Neural cell (in vitro differentiated cells): ENCODE data around the gene WWC2. TPM values are rescaled to one million over a fixed set of nuclear protein-coding genes. Genes with fewer than 3 reads are reported as not detected.

Experiments
- H2AFZ ChIP-seq: fragments of 200-600, 300-800 bp; sonication (generic), shearing (Covaris generic); 2 replicates; pipeline ENCODE4 v1.6.0; 2014; ENCODE audit warnings: low read depth, mild to moderate bottlenecking, antibody characterized with exemption, low read length, moderate library complexity
- H3F3A ChIP-seq: fragments of 200-600 bp; shearing (Covaris generic); 2 replicates; pipeline ENCODE4 v1.6.1; 2016; ENCODE audit warnings: mild to moderate bottlenecking, moderate library complexity, mixed read lengths, antibody characterized with exemption, low read length; ENCODE audit not compliant: insufficient read depth, poor library complexity, severe bottlenecking
- H3K27ac ChIP-seq: fragments of 200-600, 300-800 bp; sonication (generic), shearing (Covaris generic); 2 replicates; pipeline ENCODE4 v1.5.1; 2014; ENCODE audit warnings: mild to moderate bottlenecking, low read length, moderate library complexity
- H3K27me3 ChIP-seq: fragments of 300-800, 200-600 bp; sonication (generic), shearing (Covaris generic); 2 replicates; pipeline ENCODE4 v1.6.0; 2014; ENCODE audit warnings: mild to moderate bottlenecking, low read depth, low read length, moderate library complexity; ENCODE audit not compliant: insufficient read depth
- H3K36me3 ChIP-seq: fragments of 300-800, 200-600 bp; sonication (generic), shearing (Covaris generic); 2 replicates; pipeline ENCODE4 v1.5.1; 2014; ENCODE audit warnings: mild to moderate bottlenecking, antibody characterized with exemption, low read length, moderate library complexity; ENCODE audit not compliant: insufficient read depth
- H3K4me2 ChIP-seq: fragments of 300-800, 200-600 bp; sonication (generic), shearing (Covaris generic); 2 replicates; pipeline ENCODE4 v1.6.0; 2014; ENCODE audit warnings: mild to moderate bottlenecking, low read length
- H3K4me3 ChIP-seq: fragments of 300-800, 200-600 bp; sonication (generic), shearing (Covaris generic); 2 replicates; pipeline ENCODE4 v1.5.1; 2014; ENCODE audit warnings: mild to moderate bottlenecking, low read length, moderate library complexity
- H3K79me2 ChIP-seq: fragments of 200-600 bp; shearing (Covaris generic); replicated peaks from 2 replicates; pipeline ENCODE4 v1.6.0; 2014; ENCODE audit warnings: mild to moderate bottlenecking, low read length, moderate library complexity; ENCODE audit not compliant: insufficient read depth
- H3K9ac ChIP-seq: fragments of 300-800, 200-600 bp; sonication (generic), shearing (Covaris generic); 2 replicates; pipeline ENCODE4 v1.6.1; 2016; ENCODE audit warnings: mild to moderate bottlenecking, low read length, mixed read lengths
- H3K9me2 ChIP-seq: fragments of 200-600 bp; shearing (Covaris generic); 2 replicates; pipeline ENCODE4 v1.6.1; 2016; ENCODE audit warnings: mild to moderate bottlenecking, low read length, mixed read lengths; ENCODE audit not compliant: insufficient read depth
- H3K9me3 ChIP-seq: fragments of 200-600, 300-800 bp; sonication (generic), shearing (Covaris generic); 2 replicates; pipeline ENCODE4 v1.6.1; 2016; ENCODE audit warnings: mild to moderate bottlenecking, mixed run types, low read length, moderate library complexity, mixed read lengths
- H4K20me1 ChIP-seq: fragments of 200-600 bp; shearing (Covaris generic); 2 replicates; pipeline ENCODE4 v1.6.1; 2016; ENCODE audit warnings: mild to moderate bottlenecking, mixed run types; ENCODE audit not compliant: insufficient read depth
- EP300 ChIP-seq: fragments of 450-650 bp; conservative IDR thresholded peaks from 2 replicates; pipeline ENCODE4 v1.6.1; 2014; ENCODE audit warnings: antibody characterized with exemption, mild to moderate bottlenecking, moderate library complexity; ENCODE audit not compliant: poor library complexity, severe bottlenecking
- EZH2 ChIP-seq: fragments of 200-600, 300-800 bp; shearing (Covaris generic), sonication (generic); IDR thresholded peaks from 2 replicates; pipeline ENCODE4 v1.6.1; 2014; ENCODE audit warnings: antibody characterized with exemption, low read length, borderline replicate concordance, mild to moderate bottlenecking; ENCODE audit not compliant: insufficient read depth, poor library complexity, severe bottlenecking
- MXI1 ChIP-seq: fragments of 450-650 bp; conservative IDR thresholded peaks from 2 replicates; pipeline ENCODE4 v1.6.1; 2014; ENCODE audit warnings: antibody characterized with exemption, mild to moderate bottlenecking; ENCODE audit not compliant: poor library complexity, severe bottlenecking
- POLR2AphosphoS5 ChIP-seq: IDR thresholded peaks from 2 replicates; pipeline ENCODE4 v1.6.1; 2012
- RAD21 ChIP-seq: fragments of 450-650 bp; conservative IDR thresholded peaks from 2 replicates; pipeline ENCODE4 v1.6.1; 2014; ENCODE audit warnings: antibody characterized with exemption, mild to moderate bottlenecking, moderate library complexity
- SMC3 ChIP-seq: fragments of 450-650 bp; conservative IDR thresholded peaks from 2 replicates; pipeline ENCODE4 v1.6.1; 2014; ENCODE audit warnings: antibody characterized with exemption, mild to moderate bottlenecking, moderate library complexity; ENCODE audit not compliant: poor library complexity
- TAF1 ChIP-seq: IDR thresholded peaks from 2 replicates; pipeline ENCODE4 v1.6.1; 2012; ENCODE audit warnings: low read depth
- polyA plus RNA-seq: library from polyadenylated mRNA; depleted of rRNA; stranded (reverse); fragments of >200 nt; gene quantifications from 2 replicates; pipeline ENCODE4 v1.2.3, GENCODE V29; 2014
- TF ChIP-seq, protein P1 (sequence below): fragments of 450-650 bp; IDR thresholded peaks from 2 replicates; pipeline ENCODE4 v1.5.1; 2014; ENCODE audit warnings: antibody characterized with exemption, mild to moderate bottlenecking, moderate library complexity; ENCODE audit not compliant: poor library complexity, severe bottlenecking
- TF ChIP-seq, protein P2 (sequence below): IDR thresholded peaks from 2 replicates; pipeline ENCODE4 v1.6.1; 2012; ENCODE audit warnings: borderline replicate concordance

WWC2 gene
- polyA plus RNA-seq, 1 donor from 2014 or later: 5.7 TPM

DNA sequence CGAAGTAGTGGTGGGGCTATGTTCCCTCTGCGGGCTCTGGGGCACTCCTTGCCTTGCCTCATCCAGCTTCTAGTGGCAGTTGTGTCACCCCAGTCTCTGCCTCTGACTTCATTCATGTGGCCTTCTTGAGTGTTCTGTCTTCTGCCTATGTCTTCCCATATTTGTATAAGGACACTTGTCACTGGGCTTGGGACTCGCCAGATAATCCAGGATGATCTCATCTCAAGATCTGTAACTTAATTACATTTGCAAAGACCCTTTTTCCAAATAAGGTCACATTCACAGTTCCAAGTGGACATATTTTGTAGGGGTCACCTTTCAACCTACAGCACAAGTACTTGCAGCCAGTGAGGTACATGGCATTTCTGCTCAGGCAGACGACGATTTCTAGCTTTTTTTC is 253.5 kb downstream of the WWC2 start:
- H3K9me3 ChIP-seq: no peaks in the 10 kb centered on the region
- H3K9ac ChIP-seq: no peak overlapping the region
- H3K27ac ChIP-seq: no peak overlapping the region
- TF ChIP-seq, protein P1, sequence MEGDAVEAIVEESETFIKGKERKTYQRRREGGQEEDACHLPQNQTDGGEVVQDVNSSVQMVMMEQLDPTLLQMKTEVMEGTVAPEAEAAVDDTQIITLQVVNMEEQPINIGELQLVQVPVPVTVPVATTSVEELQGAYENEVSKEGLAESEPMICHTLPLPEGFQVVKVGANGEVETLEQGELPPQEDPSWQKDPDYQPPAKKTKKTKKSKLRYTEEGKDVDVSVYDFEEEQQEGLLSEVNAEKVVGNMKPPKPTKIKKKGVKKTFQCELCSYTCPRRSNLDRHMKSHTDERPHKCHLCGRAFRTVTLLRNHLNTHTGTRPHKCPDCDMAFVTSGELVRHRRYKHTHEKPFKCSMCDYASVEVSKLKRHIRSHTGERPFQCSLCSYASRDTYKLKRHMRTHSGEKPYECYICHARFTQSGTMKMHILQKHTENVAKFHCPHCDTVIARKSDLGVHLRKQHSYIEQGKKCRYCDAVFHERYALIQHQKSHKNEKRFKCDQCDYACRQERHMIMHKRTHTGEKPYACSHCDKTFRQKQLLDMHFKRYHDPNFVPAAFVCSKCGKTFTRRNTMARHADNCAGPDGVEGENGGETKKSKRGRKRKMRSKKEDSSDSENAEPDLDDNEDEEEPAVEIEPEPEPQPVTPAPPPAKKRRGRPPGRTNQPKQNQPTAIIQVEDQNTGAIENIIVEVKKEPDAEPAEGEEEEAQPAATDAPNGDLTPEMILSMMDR: no peak
- no peak for TF ChIP-seq TAF1
- no peak for TF ChIP-seq RAD21
- no peak for TF ChIP-seq POLR2AphosphoS5
- no peak for TF ChIP-seq SMC3
- no peak for TF ChIP-seq EZH2
- TF ChIP-seq, protein P2, sequence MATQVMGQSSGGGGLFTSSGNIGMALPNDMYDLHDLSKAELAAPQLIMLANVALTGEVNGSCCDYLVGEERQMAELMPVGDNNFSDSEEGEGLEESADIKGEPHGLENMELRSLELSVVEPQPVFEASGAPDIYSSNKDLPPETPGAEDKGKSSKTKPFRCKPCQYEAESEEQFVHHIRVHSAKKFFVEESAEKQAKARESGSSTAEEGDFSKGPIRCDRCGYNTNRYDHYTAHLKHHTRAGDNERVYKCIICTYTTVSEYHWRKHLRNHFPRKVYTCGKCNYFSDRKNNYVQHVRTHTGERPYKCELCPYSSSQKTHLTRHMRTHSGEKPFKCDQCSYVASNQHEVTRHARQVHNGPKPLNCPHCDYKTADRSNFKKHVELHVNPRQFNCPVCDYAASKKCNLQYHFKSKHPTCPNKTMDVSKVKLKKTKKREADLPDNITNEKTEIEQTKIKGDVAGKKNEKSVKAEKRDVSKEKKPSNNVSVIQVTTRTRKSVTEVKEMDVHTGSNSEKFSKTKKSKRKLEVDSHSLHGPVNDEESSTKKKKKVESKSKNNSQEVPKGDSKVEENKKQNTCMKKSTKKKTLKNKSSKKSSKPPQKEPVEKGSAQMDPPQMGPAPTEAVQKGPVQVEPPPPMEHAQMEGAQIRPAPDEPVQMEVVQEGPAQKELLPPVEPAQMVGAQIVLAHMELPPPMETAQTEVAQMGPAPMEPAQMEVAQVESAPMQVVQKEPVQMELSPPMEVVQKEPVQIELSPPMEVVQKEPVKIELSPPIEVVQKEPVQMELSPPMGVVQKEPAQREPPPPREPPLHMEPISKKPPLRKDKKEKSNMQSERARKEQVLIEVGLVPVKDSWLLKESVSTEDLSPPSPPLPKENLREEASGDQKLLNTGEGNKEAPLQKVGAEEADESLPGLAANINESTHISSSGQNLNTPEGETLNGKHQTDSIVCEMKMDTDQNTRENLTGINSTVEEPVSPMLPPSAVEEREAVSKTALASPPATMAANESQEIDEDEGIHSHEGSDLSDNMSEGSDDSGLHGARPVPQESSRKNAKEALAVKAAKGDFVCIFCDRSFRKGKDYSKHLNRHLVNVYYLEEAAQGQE: no peak
- no peak for TF ChIP-seq EP300
- no peak for TF ChIP-seq MXI1
- H4K20me1 ChIP-seq: no peaks in the 10 kb centered on the region
- H3K36me3 ChIP-seq: no peaks in the 10 kb centered on the region
- no peak overlapping the region for H3K4me3 ChIP-seq
- H2AFZ ChIP-seq: no peak overlapping the region
- no peaks in the 10 kb centered on the region for H3F3A ChIP-seq
- no peaks in the 10 kb centered on the region for H3K27me3 ChIP-seq
- no peaks in the 10 kb centered on the region for H3K9me2 ChIP-seq
- H3K4me2 ChIP-seq: no peak overlapping the region
- H3K79me2 ChIP-seq: no peaks in the 10 kb centered on the region

DNA sequence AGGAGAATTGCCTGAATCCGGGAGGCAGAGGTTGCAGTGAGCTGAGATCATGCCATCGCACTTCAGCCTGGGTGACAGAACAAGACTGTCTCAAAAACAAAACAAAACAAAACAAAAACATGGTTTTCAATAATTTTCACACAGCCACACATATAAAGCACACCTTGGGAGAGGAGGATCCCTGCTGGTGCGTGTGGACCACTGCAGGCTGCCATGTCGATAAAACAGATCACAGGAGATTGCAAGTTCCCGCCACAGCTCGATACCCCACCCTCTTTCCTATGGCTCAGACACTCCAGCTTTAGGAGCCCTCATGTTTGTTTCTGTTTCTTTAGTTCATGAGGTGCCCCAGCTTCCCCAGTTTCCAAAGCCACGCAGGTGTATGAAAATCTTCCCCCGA is 254.5 kb downstream of the WWC2 start:
- Histone ChIP-seq H3F3A (no peaks in the 10 kb centered on the region), H4K20me1 (no peaks in the 10 kb centered on the region), H3K36me3 (no peaks in the 10 kb centered on the region), H3K4me2 (no peak overlapping the region), H2AFZ (no peak overlapping the region), H3K79me2 (no peaks in the 10 kb centered on the region), H3K9me3 (no peaks in the 10 kb centered on the region), H3K4me3 (no peak overlapping the region), H3K9ac (no peak overlapping the region), H3K27ac (no peak overlapping the region), H3K27me3 (no peaks in the 10 kb centered on the region), H3K9me2 (no peaks in the 10 kb centered on the region)
- TF ChIP-seq EP300 (no peak), RAD21 (no peak), SMC3 (no peak), EZH2 (no peak), POLR2AphosphoS5 (no peak), TAF1 (no peak)
- TF ChIP-seq, protein P1: no peak
- TF ChIP-seq, protein P2: no peak
